Fibroblast of lung (primary cell): ENCODE data around the gene RGS14.

Experiments used
- EZH2 ChIP-seq: IDR thresholded peaks from 2 replicates; pipeline ENCODE4 v1.5.1; 2012; ENCODE audit warnings: low read length, control low read depth, mild to moderate bottlenecking; ENCODE audit errors: missing control alignments
- TF ChIP-seq, protein P1 (sequence below), 2 donors: IDR thresholded peaks in 1 of 2; conservative IDR thresholded peaks in 1 of 2; 1 replicate in 1 of 2; 2 replicates in 1 of 2; pipeline ENCODE4 v1.5.1; 2011 to 2012; ENCODE audit warnings: low read length in 2 of 2, control low read depth in 1 of 2, inconsistent platforms in 1 of 2, low read depth in 1 of 2, mild to moderate bottlenecking in 1 of 2

- TF ChIP-seq, protein P1, sequence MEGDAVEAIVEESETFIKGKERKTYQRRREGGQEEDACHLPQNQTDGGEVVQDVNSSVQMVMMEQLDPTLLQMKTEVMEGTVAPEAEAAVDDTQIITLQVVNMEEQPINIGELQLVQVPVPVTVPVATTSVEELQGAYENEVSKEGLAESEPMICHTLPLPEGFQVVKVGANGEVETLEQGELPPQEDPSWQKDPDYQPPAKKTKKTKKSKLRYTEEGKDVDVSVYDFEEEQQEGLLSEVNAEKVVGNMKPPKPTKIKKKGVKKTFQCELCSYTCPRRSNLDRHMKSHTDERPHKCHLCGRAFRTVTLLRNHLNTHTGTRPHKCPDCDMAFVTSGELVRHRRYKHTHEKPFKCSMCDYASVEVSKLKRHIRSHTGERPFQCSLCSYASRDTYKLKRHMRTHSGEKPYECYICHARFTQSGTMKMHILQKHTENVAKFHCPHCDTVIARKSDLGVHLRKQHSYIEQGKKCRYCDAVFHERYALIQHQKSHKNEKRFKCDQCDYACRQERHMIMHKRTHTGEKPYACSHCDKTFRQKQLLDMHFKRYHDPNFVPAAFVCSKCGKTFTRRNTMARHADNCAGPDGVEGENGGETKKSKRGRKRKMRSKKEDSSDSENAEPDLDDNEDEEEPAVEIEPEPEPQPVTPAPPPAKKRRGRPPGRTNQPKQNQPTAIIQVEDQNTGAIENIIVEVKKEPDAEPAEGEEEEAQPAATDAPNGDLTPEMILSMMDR (conservative IDR thresholded peaks at IDR 0.05 in 1 of 2, IDR thresholded peaks at IDR 0.05 in 1 of 2; ENCODE audit: low read depth in 1 of 2, low read length in 2 of 2): no peak
- no peak for TF ChIP-seq EZH2
Measured at GRCh38 chr5:177409043-177409801, 51.5 kb downstream of the RGS14 start, which contains the start of gene F12.
